Caco-2 (cell line): ENCODE results near the gene ARIH1. TPM values are rescaled to one million over a fixed set of nuclear protein-coding genes. Genes with fewer than 3 reads are reported as not detected.
"Not testable (repeated sequence)": the region's sequence is repeated elsewhere in the genome, so short reads cannot be mapped to it uniquely, and the experiment has no call there.

Experiments used
- BruUV-seq: library from RNA; stranded (reverse); fragments of 400-500 nt; replicated peaks from 2 replicates; lab custom pipeline; 2021; lab: Mats Ljungman, UMichigan
- CTCF ChIA-PET: fragments of 300-600 bp; sonication (Branson Sonifier 250); formaldehyde crosslinking; loops from one replicate; lab custom pipeline; 2022; ENCODE audit warnings: antibody characterized with exemption; lab: Charles Lee
- POLR2A ChIA-PET: fragments of 300-600 bp; sonication (Branson Sonifier 250); formaldehyde crosslinking; loops from one replicate; lab custom pipeline; 2022; ENCODE audit warnings: antibody characterized with exemption; lab: Charles Lee
- DNase-seq, 2 experiments: peaks; one replicate each; pipeline versions ENCODE4 v3.0.0 to v3.0.0-alpha.2; 2020 to 2022
- H3K27me3 ChIP-seq: replicated peaks from 2 replicates; pipeline ENCODE4 v1.6.0; 2011; ENCODE audit warnings: low read length; ENCODE audit not compliant: control insufficient read depth, insufficient read depth
- H3K36me3 ChIP-seq: 2 replicates; pipeline ENCODE4 v1.5.1; 2011; ENCODE audit warnings: low read length; ENCODE audit not compliant: control insufficient read depth, insufficient read depth
- H3K4me1 ChIP-seq: fragments of 250-450 bp; sonication (Bioruptor Pico); 2 replicates; pipeline ENCODE4 v1.5.1; 2020; ENCODE audit warnings: mild to moderate bottlenecking
- H3K4me3 ChIP-seq: 2 replicates; pipeline ENCODE4 v1.5.1; 2011; ENCODE audit warnings: low read depth, mild to moderate bottlenecking, control low read depth, low read length
- H3K9me3 ChIP-seq: fragments of 250-450 bp; sonication (Bioruptor Pico); 2 replicates; pipeline ENCODE4 v1.5.1; 2020; ENCODE audit warnings: mild to moderate bottlenecking, moderate library complexity
- H3K27ac Mint-ChIP-seq: one replicate; pipeline ENCODE4 v1.8.0; 2022; ENCODE audit warnings: mixed read lengths; ENCODE audit not compliant: unreplicated experiment
- H3K27me3 Mint-ChIP-seq: one replicate; pipeline ENCODE4 v1.8.0; 2022; ENCODE audit warnings: mixed read lengths; ENCODE audit not compliant: insufficient read depth, unreplicated experiment
- H3K36me3 Mint-ChIP-seq: one replicate; pipeline ENCODE4 v1.8.0; 2022; ENCODE audit warnings: mild to moderate bottlenecking, mixed read lengths; ENCODE audit not compliant: insufficient read depth, unreplicated experiment
- H3K4me1 Mint-ChIP-seq: one replicate; pipeline ENCODE4 v1.8.0; 2022; ENCODE audit warnings: low read depth, mixed read lengths; ENCODE audit not compliant: unreplicated experiment
- H3K4me3 Mint-ChIP-seq: one replicate; pipeline ENCODE4 v1.8.0; 2022; ENCODE audit warnings: mild to moderate bottlenecking, moderate library complexity, mixed read lengths; ENCODE audit not compliant: unreplicated experiment
- H3K9me3 Mint-ChIP-seq: one replicate; pipeline ENCODE4 v1.8.0; 2022; ENCODE audit warnings: mixed read lengths; ENCODE audit not compliant: unreplicated experiment
- CTCF ChIP-seq, 2 experiments: fragments of 200-600 bp in 1 of 2; IDR thresholded peaks; 1 replicate in 1 of 2; 2 replicates in 1 of 2; pipeline versions ENCODE4 v1.5.1 to v1.8.0; 2011 to 2022; ENCODE audit warnings: antibody characterized with exemption in 1 of 2, control low read depth in 1 of 2, inconsistent platforms in 1 of 2, low read depth in 1 of 2, low read length in 1 of 2, mild to moderate bottlenecking in 1 of 2, moderate library complexity in 1 of 2; ENCODE audit not compliant: insufficient read depth in 1 of 2, severe bottlenecking in 1 of 2, unreplicated experiment in 1 of 2
- intact Hi-C: fragments of 100-400 bp; cut with micrococcal nuclease; formaldehyde crosslinking; loops from one replicate; pipeline ENCODE4 v1.10.0; 2022; ENCODE audit not compliant: unreplicated experiment
- total RNA-seq: library from RNA; stranded (reverse); gene quantifications from 2 replicates; pipeline ENCODE4 v1.2.3, GENCODE V29; 2022

The ARIH1 gene
- total RNA-seq, 1 experiment from 2014 or later: 126 TPM

GRCh38 chr15:72437650-72438316, 36.3 kb upstream of the ARIH1 start:
- H3K36me3 Mint-ChIP-seq: no peaks in the 10 kb centered on the region
- POLR2A ChIA-PET: no interaction called here

DNA sequence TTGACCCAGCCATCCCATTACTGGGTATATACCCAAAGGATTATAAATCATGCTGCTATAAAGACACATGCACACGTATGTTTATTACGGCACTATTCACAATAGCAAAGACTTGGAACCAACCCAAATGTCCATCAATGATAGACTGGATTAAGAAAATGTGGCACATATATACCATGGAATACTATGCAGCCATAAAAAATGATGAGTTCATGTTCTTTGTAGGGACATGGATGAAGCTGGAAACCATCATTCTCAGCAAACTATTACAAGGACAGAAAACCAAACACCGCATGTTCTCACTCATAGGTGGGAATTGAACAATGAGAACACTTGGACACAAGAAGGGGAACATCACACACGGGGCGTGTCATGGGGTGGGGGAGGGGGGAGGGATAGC, 31.3 kb upstream of the ARIH1 start:
- H3K4me1 ChIP-seq, BruUV-seq, H3K36me3 ChIP-seq, H3K4me1 Mint-ChIP-seq, H3K9me3 ChIP-seq, DNase-seq, H3K4me3 ChIP-seq, intact Hi-C loops, H3K4me3 Mint-ChIP-seq, POLR2A ChIA-PET, CTCF ChIA-PET, H3K9me3 Mint-ChIP-seq, H3K27ac Mint-ChIP-seq, H3K27me3 ChIP-seq, H3K36me3 Mint-ChIP-seq: not testable (repeated sequence)
- H3K27me3 Mint-ChIP-seq: peaks cover 14% of the 10 kb centered on the region

More at GRCh38 chr15:72437650-72438316, 36.3 kb upstream of the ARIH1 start:
- Mint-ChIP-seq H3K27ac (no peak overlapping the region), H3K4me1 (no peaks in the 10 kb centered on the region), H3K27me3 (peaks cover 13% of the 10 kb centered on the region), H3K9me3 (peaks cover 21% of the 10 kb centered on the region), H3K4me3 (no peak overlapping the region)
- DNase-seq: no peak
- Histone ChIP-seq H3K4me3 (no peak overlapping the region), H3K4me1 (no peaks in the 10 kb centered on the region), H3K9me3 (no peaks in the 10 kb centered on the region), H3K36me3 (no peaks in the 10 kb centered on the region), H3K27me3 (no peaks in the 10 kb centered on the region)
- no TSS peak for BruUV-seq
- intact Hi-C loops: no loop called here
- CTCF ChIA-PET: no interaction called here
- no peak for TF ChIP-seq CTCF (IDR thresholded peaks at IDR 0.05; ENCODE audit: insufficient read depth in 1 of 2, low read depth in 1 of 2, low read length in 1 of 2, severe bottlenecking in 1 of 2, unreplicated experiment in 1 of 2)

DNA sequence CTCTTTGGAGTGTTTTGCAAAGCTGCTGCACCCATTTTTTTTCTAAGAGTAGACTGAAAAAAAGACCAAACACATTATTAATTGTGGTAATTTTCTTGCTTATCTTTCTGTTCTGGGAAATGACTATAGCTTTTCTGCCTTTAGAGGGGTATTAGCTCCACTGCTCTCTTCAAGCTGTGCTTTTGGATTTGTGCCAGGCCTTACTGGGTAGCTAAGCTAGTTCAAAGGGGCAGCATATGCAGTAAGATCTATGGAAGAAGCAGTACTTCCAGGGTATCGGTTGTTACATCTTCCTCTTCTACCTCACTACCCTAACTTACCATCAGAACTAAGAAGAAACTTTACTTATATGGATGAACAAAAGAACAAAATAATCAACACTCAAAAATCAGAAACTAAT, 28.7 kb upstream of the ARIH1 start:
- no peak overlapping the region for H3K27ac Mint-ChIP-seq
- POLR2A ChIA-PET: no interaction called here
- DNase-seq: no peak
- H3K27me3 ChIP-seq: no peaks in the 10 kb centered on the region
- H3K9me3 Mint-ChIP-seq: no peaks in the 10 kb centered on the region
- CTCF ChIA-PET: no interaction called here
- no TSS peak for BruUV-seq
- no peaks in the 10 kb centered on the region for H3K4me1 ChIP-seq
- no peaks in the 10 kb centered on the region for H3K4me1 Mint-ChIP-seq
- H3K4me3 ChIP-seq: no peak overlapping the region
- H3K9me3 ChIP-seq: no peaks in the 10 kb centered on the region
- no peak overlapping the region for H3K4me3 Mint-ChIP-seq
- H3K36me3 Mint-ChIP-seq: no peaks in the 10 kb centered on the region
- no peaks in the 10 kb centered on the region for H3K36me3 ChIP-seq
- no peak for TF ChIP-seq CTCF (IDR thresholded peaks at IDR 0.05; ENCODE audit: insufficient read depth in 1 of 2, low read depth in 1 of 2, low read length in 1 of 2, severe bottlenecking in 1 of 2, unreplicated experiment in 1 of 2)
- intact Hi-C loops: no loop called here
- peaks cover 15% of the 10 kb centered on the region for H3K27me3 Mint-ChIP-seq
